Measurements from ENCODE around the gene SRR. TPM values are rescaled to one million over a fixed set of nuclear protein-coding genes. Genes with fewer than 3 reads are reported as not detected.
A peak's percentile ranks its signal among the peaks of the same experiment; 100 is the strongest.
"Not testable (repeated sequence)": the region's sequence is repeated elsewhere in the genome, so short reads cannot be mapped to it uniquely, and the experiment has no call there.

SRR gene, protein sequence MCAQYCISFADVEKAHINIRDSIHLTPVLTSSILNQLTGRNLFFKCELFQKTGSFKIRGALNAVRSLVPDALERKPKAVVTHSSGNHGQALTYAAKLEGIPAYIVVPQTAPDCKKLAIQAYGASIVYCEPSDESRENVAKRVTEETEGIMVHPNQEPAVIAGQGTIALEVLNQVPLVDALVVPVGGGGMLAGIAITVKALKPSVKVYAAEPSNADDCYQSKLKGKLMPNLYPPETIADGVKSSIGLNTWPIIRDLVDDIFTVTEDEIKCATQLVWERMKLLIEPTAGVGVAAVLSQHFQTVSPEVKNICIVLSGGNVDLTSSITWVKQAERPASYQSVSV
- 10 to 100 TPM; 18.3 to 23.0 TPM for total RNA-seq

DNA sequence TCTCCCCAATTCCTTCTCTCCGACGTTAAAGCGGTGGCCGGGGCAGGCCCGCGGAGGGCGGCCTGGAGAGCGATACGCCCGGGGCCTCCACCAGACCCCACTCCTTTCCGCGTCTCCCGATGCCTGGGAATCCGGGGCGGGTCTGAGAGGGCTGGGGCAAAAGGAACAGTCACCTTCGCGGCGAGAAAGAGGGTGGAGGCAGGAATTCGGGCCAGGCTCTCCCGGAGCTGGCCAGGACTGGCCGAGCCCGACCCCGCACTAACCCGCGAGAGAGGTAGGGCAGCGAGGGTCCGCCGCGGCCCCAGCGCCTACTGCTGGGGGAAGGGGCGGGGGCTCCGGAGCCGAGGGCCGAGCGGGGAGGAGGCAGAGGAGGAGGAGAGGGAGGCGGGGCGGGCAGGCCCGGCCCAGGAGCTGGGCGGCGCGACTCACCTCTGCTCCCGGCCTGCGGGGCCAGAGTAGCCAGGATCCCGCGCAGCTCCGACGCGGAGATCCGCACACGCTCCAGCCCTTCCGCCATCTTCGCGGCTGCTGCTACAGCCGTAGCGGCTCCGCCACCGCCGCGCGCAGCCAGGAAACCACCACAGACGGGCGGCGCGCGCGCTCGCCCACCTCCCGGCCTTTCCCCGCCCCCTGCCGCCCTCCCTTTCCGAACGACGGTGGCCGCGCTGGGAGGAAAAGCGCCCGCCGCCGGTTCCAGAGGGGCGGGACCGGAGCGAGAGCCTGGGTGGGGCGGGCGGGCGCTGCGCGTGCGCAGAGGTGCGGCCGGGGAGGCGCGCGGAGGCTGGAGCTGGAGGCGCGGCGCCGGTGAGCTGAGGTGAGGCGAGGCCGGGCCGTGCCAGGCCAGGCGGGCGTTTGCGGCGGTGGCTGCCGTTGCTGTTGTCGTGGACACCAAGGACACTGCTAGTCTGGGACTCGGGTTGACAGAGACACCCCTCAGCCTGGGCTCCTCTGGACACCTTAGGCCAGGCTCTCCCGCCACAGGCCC is at the start of gene SRR, which contains the start of gene SMG6:
Gene SRR, plus strand, starts transcription at position 747 of the 985 bp plus-strand sequence. CDS start 11,611 bp downstream, outside the sequence.
Gene SMG6, minus strand, starts transcription at position 582 of the 985 bp plus-strand sequence. Its CDS starts 65 bp downstream, at position 517.
- H3K4me3 Mint-ChIP-seq = peak within 1 kb of the TSS; percentile 92
- ChIA-PET CTCF (interaction anchor here (0.6 to 3.7 kb wide), 10 partner anchors 9 to 249 kb away, joined by 3 to 22 read pairs (median 3); partner anchors contain the start of gene HIC1), POLR2A (interaction anchor here (0.5 to 1.5 kb wide), 4 partner anchors 33 to 248 kb away, joined by 3 to 4 read pairs (median 4); partner anchors contain the start of gene TSR1)
- peaks cover 54% of the 10 kb centered on the region for H3K4me1 Mint-ChIP-seq
- peak within 1 kb of the TSS; percentile 88 for H3K27ac Mint-ChIP-seq
- H3K36me3 Mint-ChIP-seq (ENCODE audit: low read depth) = peaks cover 33% of the 10 kb centered on the region
- H3K9me3 Mint-ChIP-seq = no peaks in the 10 kb centered on the region
- DNase-seq = peak; percentile 95
- no peaks in the 10 kb centered on the region for H3K27me3 Mint-ChIP-seq

- H3K36me3 Mint-ChIP-seq (ENCODE audit: low read depth) = peaks cover 67% of the 10 kb centered on the region
Observed at GRCh38 chr17:2258830-2259229, 44.9 kb upstream of the SRR start.

GRCh38 chr17:2259769-2260536 is 43.8 kb upstream of the SRR start:
- H3K27me3 Mint-ChIP-seq = no peaks in the 10 kb centered on the region
- no peaks in the 10 kb centered on the region for H3K9me3 Mint-ChIP-seq
- CTCF ChIA-PET = interaction anchor here (0.8 to 5.0 kb wide), 8 partner anchors 9 to 204 kb away, joined by 3 to 71 read pairs (median 10); partner anchors contain the start of gene HIC1
- peaks cover 82% of the 10 kb centered on the region for H3K4me1 Mint-ChIP-seq
- DNase-seq = peak; percentile 85
- POLR2A ChIA-PET = interaction anchor here (0.6 to 1.0 kb wide), 2 partner anchors 15 to 166 kb away, joined by 3 to 6 read pairs; no protein-coding TSS in a partner anchor
- H3K36me3 Mint-ChIP-seq (ENCODE audit: low read depth) = peaks cover 64% of the 10 kb centered on the region
- H3K4me3 Mint-ChIP-seq = peak overlapping the region; percentile 77
- peak overlapping the region; percentile 91 for H3K27ac Mint-ChIP-seq

More at GRCh38 chr17:2258830-2259229, 44.9 kb upstream of the SRR start:
- H3K9me3 Mint-ChIP-seq, POLR2A ChIA-PET, H3K27me3 Mint-ChIP-seq: not testable (repeated sequence)
- CTCF ChIA-PET = interaction anchor here (0.7 to 5.0 kb wide), 8 partner anchors 8 to 203 kb away, joined by 3 to 71 read pairs (median 12); partner anchors contain the start of gene HIC1
- peak; percentile 28 for DNase-seq
- Mint-ChIP-seq H3K4me3 (peak overlapping the region; percentile 77), H3K27ac (peak overlapping the region; percentile 91), H3K4me1 (peaks cover 82% of the 10 kb centered on the region)

GRCh38 chr17:2262135-2262587 is 41.6 kb upstream of the SRR start:
- Mint-ChIP-seq H3K27me3 (no peaks in the 10 kb centered on the region), H3K27ac (peak overlapping the region; percentile 96), H3K4me3 (peak overlapping the region; percentile 24), H3K4me1 (peaks cover 91% of the 10 kb centered on the region), H3K36me3 (ENCODE audit: low read depth) (peaks cover 62% of the 10 kb centered on the region), H3K9me3 (no peaks in the 10 kb centered on the region)
- CTCF ChIA-PET = interaction anchor here (1.1 to 3.1 kb wide), 5 partner anchors 8 to 97 kb away, joined by 3 to 19 read pairs (median 3); partner anchors contain the start of genes SMG6 and SRR
- no peak for DNase-seq
- POLR2A ChIA-PET = no interaction called here

- Mint-ChIP-seq H3K36me3 (ENCODE audit: low read depth) (peaks cover 58% of the 10 kb centered on the region), H3K27ac (peak overlapping the region; percentile 96), H3K9me3 (no peaks in the 10 kb centered on the region), H3K4me1 (peaks cover 89% of the 10 kb centered on the region), H3K27me3 (no peaks in the 10 kb centered on the region), H3K4me3 (peak overlapping the region; percentile 74)
- ChIA-PET CTCF (interaction anchor here (0.7 to 3.2 kb wide), 11 partner anchors 10 to 543 kb away, joined by 3 to 19 read pairs (median 4); partner anchors contain the start of gene HIC1), POLR2A (interaction anchor here (1.1 kb wide), 1 partner anchor 10 kb away, joined by 3 read pairs; no protein-coding TSS in a partner anchor)
- no peak for DNase-seq
Observed at GRCh38 chr17:2263183-2264066, 40.3 kb upstream of the SRR start.

GRCh38 chr17:2264067-2264860 is 39.5 kb upstream of the SRR start:
- ChIA-PET CTCF (interaction anchor here (0.7 to 3.2 kb wide), 11 partner anchors 11 to 544 kb away, joined by 3 to 19 read pairs (median 4); partner anchors contain the start of gene HIC1), POLR2A (interaction anchor here (1.1 kb wide), 1 partner anchor 11 kb away, joined by 3 read pairs; no protein-coding TSS in a partner anchor)
- H3K4me3 Mint-ChIP-seq = peak overlapping the region; percentile 74
- no peak for DNase-seq
- H3K9me3 Mint-ChIP-seq = no peaks in the 10 kb centered on the region
- H3K27me3 Mint-ChIP-seq = no peaks in the 10 kb centered on the region
- H3K27ac Mint-ChIP-seq = peak overlapping the region; percentile 96
- peaks cover 83% of the 10 kb centered on the region for H3K4me1 Mint-ChIP-seq
- H3K36me3 Mint-ChIP-seq (ENCODE audit: low read depth) = peaks cover 50% of the 10 kb centered on the region

DNA sequence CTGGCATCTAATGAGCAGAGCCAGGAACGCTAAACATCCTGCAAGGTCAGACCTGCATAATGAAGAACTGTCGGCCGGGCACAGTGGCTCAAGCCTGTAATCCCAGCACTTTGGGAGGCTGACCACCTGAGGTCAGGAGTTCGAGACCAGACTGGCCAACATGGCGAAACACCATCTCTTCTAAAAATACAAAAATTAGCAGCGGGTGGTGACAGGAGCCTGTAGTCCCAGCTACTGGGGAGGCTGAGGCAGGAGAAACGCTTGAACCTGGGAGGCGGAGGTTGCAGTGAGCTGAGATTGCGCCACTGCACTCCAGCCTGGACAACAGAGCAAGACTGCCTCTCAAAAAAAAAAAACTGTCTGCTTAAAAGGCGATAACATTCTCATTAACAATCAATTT is 38.6 kb upstream of the SRR start:
- DNase-seq, H3K9me3 Mint-ChIP-seq, POLR2A ChIA-PET, H3K27me3 Mint-ChIP-seq: not testable (repeated sequence)
- Mint-ChIP-seq H3K4me1 (peaks cover 83% of the 10 kb centered on the region), H3K4me3 (peak overlapping the region; percentile 74), H3K27ac (peak overlapping the region; percentile 96), H3K36me3 (ENCODE audit: low read depth) (peaks cover 53% of the 10 kb centered on the region)
- CTCF ChIA-PET = interaction anchor here (0.6 to 3.2 kb wide), 9 partner anchors 11 to 211 kb away, joined by 3 to 15 read pairs (median 5); partner anchors contain the start of gene HIC1

- peak; percentile 95 for DNase-seq
- POLR2A ChIA-PET = interaction anchor here (0.6 kb wide), 1 partner anchor 175 kb away, joined by 3 read pairs; no protein-coding TSS in a partner anchor
- peak overlapping the region; percentile 96 for H3K27ac Mint-ChIP-seq
Observed at GRCh38 chr17:2266045-2266864, 37.5 kb upstream of the SRR start.

GRCh38 chr17:2266865-2267228 is 36.9 kb upstream of the SRR start:
- H3K4me1 Mint-ChIP-seq = peaks cover 81% of the 10 kb centered on the region
- peaks cover 51% of the 10 kb centered on the region for H3K36me3 Mint-ChIP-seq (ENCODE audit: low read depth)
- ChIA-PET CTCF (interaction anchor here (0.6 to 3.6 kb wide), 7 partner anchors 9 to 230 kb away, joined by 3 to 20 read pairs (median 4); partner anchors contain the start of gene HIC1), POLR2A (interaction anchor here (0.6 kb wide), 1 partner anchor 176 kb away, joined by 3 read pairs; no protein-coding TSS in a partner anchor)
- peak overlapping the region; percentile 96 for H3K27ac Mint-ChIP-seq
- peak; percentile 22 for DNase-seq
- no peaks in the 10 kb centered on the region for H3K27me3 Mint-ChIP-seq
- H3K4me3 Mint-ChIP-seq = peak overlapping the region; percentile 74
- no peaks in the 10 kb centered on the region for H3K9me3 Mint-ChIP-seq

More at GRCh38 chr17:2266045-2266864, 37.5 kb upstream of the SRR start:
- no peaks in the 10 kb centered on the region for H3K27me3 Mint-ChIP-seq
- H3K4me1 Mint-ChIP-seq = peaks cover 84% of the 10 kb centered on the region
- no peaks in the 10 kb centered on the region for H3K9me3 Mint-ChIP-seq
- H3K4me3 Mint-ChIP-seq = peak overlapping the region; percentile 74
- CTCF ChIA-PET = interaction anchor here (0.6 to 3.2 kb wide), 10 partner anchors 13 to 230 kb away, joined by 3 to 15 read pairs (median 4); partner anchors contain the start of gene HIC1
- H3K36me3 Mint-ChIP-seq (ENCODE audit: low read depth) = peaks cover 54% of the 10 kb centered on the region

Data from activated CD4-positive, alpha-beta T cell treated with anti-CD3 and anti-CD28 coated beads, Interleukin-2, amount 10 ng/mL, durations not matched to agents 7 days and 5 days (primary cell).